PC-9 (cell line): ENCODE data around the gene SDCCAG8. TPM values are rescaled to one million over a fixed set of nuclear protein-coding genes. Genes with fewer than 3 reads are reported as not detected.

Source experiments
- BruUV-seq: library from RNA; stranded (reverse); fragments of 400-500 nt; replicated peaks from 2 replicates; lab custom pipeline; 2021; lab: Mats Ljungman, UMichigan
- CTCF ChIA-PET: fragments of 300-600 bp; sonication (Branson Sonifier 250); formaldehyde crosslinking; loops from one replicate; lab custom pipeline; 2022; ENCODE audit warnings: antibody characterized with exemption; lab: Charles Lee
- POLR2A ChIA-PET: fragments of 300-600 bp; sonication (Branson Sonifier 250); formaldehyde crosslinking; loops from one replicate; lab custom pipeline; 2022; ENCODE audit warnings: antibody characterized with exemption; ENCODE audit not compliant: unreplicated experiment; lab: Charles Lee
- DNase-seq, 2 experiments: peaks; one replicate each; pipeline versions ENCODE4 v3.0.0 to v3.0.0-alpha.2; 2015 to 2022; ENCODE audit warnings: mixed read lengths in 1 of 2
- H2AFZ ChIP-seq: fragments of 200-600 bp; sonication (generic); 2 replicates; pipeline ENCODE4 v1.8.1; 2017; ENCODE audit warnings: antibody characterized with exemption
- H3F3A ChIP-seq: fragments of 200-600 bp; sonication (generic); 2 replicates; pipeline ENCODE4 v1.8.1; 2017; ENCODE audit warnings: antibody characterized with exemption, mild to moderate bottlenecking, low read depth; ENCODE audit not compliant: insufficient read depth
- H3K27ac ChIP-seq: fragments of 200-600 bp; sonication (generic); 2 replicates; pipeline ENCODE4 v1.6.1; 2016; ENCODE audit warnings: mixed run types
- H3K27me3 ChIP-seq: fragments of 200-600 bp; sonication (generic); 2 replicates; pipeline ENCODE4 v1.6.1; 2016; ENCODE audit warnings: low read depth, mixed run types; ENCODE audit not compliant: insufficient read depth
- H3K36me3 ChIP-seq: fragments of 200-600 bp; sonication (generic); 2 replicates; pipeline ENCODE4 v1.6.1; 2016; ENCODE audit warnings: low read depth, mixed run types
- H3K4me1 ChIP-seq: fragments of 200-600 bp; sonication (generic); replicated peaks from 2 replicates; pipeline ENCODE4 v1.6.1; 2016; ENCODE audit warnings: mixed run types; ENCODE audit not compliant: insufficient read depth
- H3K4me2 ChIP-seq: fragments of 200-600 bp; sonication (generic); 2 replicates; pipeline ENCODE4 v1.6.1; 2017; ENCODE audit warnings: mixed run types
- H3K4me3 ChIP-seq: fragments of 200-600 bp; sonication (generic); 2 replicates; pipeline ENCODE4 v1.6.1; 2016; ENCODE audit warnings: mixed run types
- H3K79me2 ChIP-seq: fragments of 200-600 bp; sonication (generic); 2 replicates; pipeline ENCODE4 v1.6.1; 2017; ENCODE audit warnings: low read depth, mixed run types
- H3K9me2 ChIP-seq: fragments of 200-600 bp; sonication (generic); 2 replicates; pipeline ENCODE4 v1.8.1; 2017; ENCODE audit warnings: mild to moderate bottlenecking; ENCODE audit not compliant: insufficient read depth
- H3K9me3 ChIP-seq: fragments of 200-600 bp; sonication (generic); 2 replicates; pipeline ENCODE4 v1.8.1; 2016; ENCODE audit warnings: low read depth; ENCODE audit not compliant: insufficient read depth
- H4K20me1 ChIP-seq: fragments of 200-600 bp; sonication (generic); 2 replicates; pipeline ENCODE4 v1.8.1; 2017; ENCODE audit not compliant: insufficient read depth
- CTCF ChIP-seq: fragments of 200-600 bp; sonication (generic); conservative IDR thresholded peaks from 2 replicates; pipeline ENCODE4 v1.6.1; 2017; ENCODE audit warnings: mixed run types, antibody characterized with exemption, mild to moderate bottlenecking, moderate library complexity
- EZH2 ChIP-seq: fragments of 200-600 bp; sonication (generic); IDR thresholded peaks from 2 replicates; pipeline ENCODE4 v1.8.0; 2017; ENCODE audit warnings: antibody characterized with exemption, low read depth
- intact Hi-C: fragments of 100-400 bp; cut with micrococcal nuclease; formaldehyde crosslinking; loops from one replicate; pipeline ENCODE4 v1.10.0; 2022; ENCODE audit not compliant: unreplicated experiment
- total RNA-seq: library from RNA; stranded (reverse); gene quantifications from 2 replicates; pipeline ENCODE4 v1.2.3, GENCODE V29; 2021

The SDCCAG8 gene
- total RNA-seq, 1 experiment from 2014 or later: 22.7 TPM

GRCh38 chr1:243216741-243217140 lies 39.1 kb upstream of the SDCCAG8 start:
- Histone ChIP-seq H3K27me3 (no peaks in the 10 kb centered on the region), H3K4me2 (no peak overlapping the region), H3K4me1 (no peaks in the 10 kb centered on the region), H3K27ac (no peak overlapping the region), H3F3A (no peaks in the 10 kb centered on the region), H3K4me3 (no peak overlapping the region), H3K79me2 (no peaks in the 10 kb centered on the region), H2AFZ (no peak overlapping the region), H3K36me3 (no peaks in the 10 kb centered on the region), H4K20me1 (no peaks in the 10 kb centered on the region; the same call in 1 of the 2 replicates), H3K9me2 (no peaks in the 10 kb centered on the region), H3K9me3 (no peaks in the 10 kb centered on the region; the same call in 1 of the 2 replicates)
- POLR2A ChIA-PET: no interaction called here
- no TSS peak for BruUV-seq
- CTCF ChIA-PET: no interaction called here
- DNase-seq: no peak
- TF ChIP-seq CTCF (no peak), EZH2 (no peak)
- intact Hi-C loops: no loop called here

- Histone ChIP-seq H3K27me3 (no peaks in the 10 kb centered on the region), H3K4me1 (no peaks in the 10 kb centered on the region), H3K9me3 (no peaks in the 10 kb centered on the region), H3K79me2 (no peaks in the 10 kb centered on the region), H3K36me3 (peaks cover 3% of the 10 kb centered on the region; the same call in 1 of the 2 replicates), H3K4me3 (no peak overlapping the region), H3F3A (no peaks in the 10 kb centered on the region), H4K20me1 (no peaks in the 10 kb centered on the region; the same call in 1 of the 2 replicates), H2AFZ (no peak overlapping the region), H3K27ac (no peak overlapping the region), H3K9me2 (no peaks in the 10 kb centered on the region), H3K4me2 (no peak overlapping the region)
- CTCF ChIA-PET: no interaction called here
- POLR2A ChIA-PET: no interaction called here
- intact Hi-C loops: no loop called here
- no peak for DNase-seq
- no peak for TF ChIP-seq EZH2
- no peak for TF ChIP-seq CTCF
- no TSS peak for BruUV-seq
These were observed 38.5 kb upstream of the SDCCAG8 start for GRCh38 chr1:243217349-243217748.

- TF ChIP-seq CTCF (no peak), EZH2 (no peak)
- Histone ChIP-seq H3K4me1 (no peaks in the 10 kb centered on the region), H3K27me3 (no peaks in the 10 kb centered on the region), H3K4me3 (no peak overlapping the region), H2AFZ (no peak overlapping the region), H3F3A (no peaks in the 10 kb centered on the region), H3K9me2 (no peaks in the 10 kb centered on the region), H4K20me1 (no peaks in the 10 kb centered on the region; the same call in 1 of the 2 replicates), H3K27ac (no peak overlapping the region), H3K79me2 (no peaks in the 10 kb centered on the region), H3K9me3 (no peaks in the 10 kb centered on the region), H3K4me2 (no peak overlapping the region), H3K36me3 (peaks cover 6% of the 10 kb centered on the region; the same call in 1 of the 2 replicates)
- DNase-seq: no peak
- POLR2A ChIA-PET: no interaction called here
- intact Hi-C loops: no loop called here
- no TSS peak for BruUV-seq
- CTCF ChIA-PET: no interaction called here
These were observed 37.8 kb upstream of the SDCCAG8 start for GRCh38 chr1:243218059-243218458.
